Measurements from ENCODE around the gene CMTR1. TPM values are rescaled to one million over a fixed set of nuclear protein-coding genes. Genes with fewer than 3 reads are reported as not detected.

Gene CMTR1
- total RNA-seq, 1 experiment from 2014 or later, result 32.3 TPM

DNA sequence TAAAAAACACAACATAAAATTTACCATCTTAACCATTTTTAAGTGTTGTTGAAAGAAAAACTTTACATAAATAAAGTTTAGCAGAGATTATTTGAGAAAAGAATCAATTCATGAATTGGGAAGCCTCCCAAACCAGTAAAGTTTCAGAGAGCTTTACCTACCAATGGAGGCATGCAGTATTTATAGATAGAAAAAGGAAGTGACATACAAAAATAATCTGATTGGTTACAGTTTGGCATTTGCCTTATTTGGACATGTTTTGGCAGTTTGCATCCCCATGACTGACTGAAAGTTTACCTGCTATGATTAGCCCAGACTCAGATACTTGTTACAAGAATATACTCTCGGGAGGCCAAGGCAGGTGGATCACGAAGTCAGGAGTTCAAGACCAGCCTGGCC, 3.7 kb upstream of the CMTR1 start:
- TF ChIP-seq EZH2 (IDR thresholded peaks at IDR 0.05; ENCODE audit: borderline replicate concordance, low read depth, low read length, poor library complexity, severe bottlenecking), result no peak
- TF ChIP-seq, protein P1, sequence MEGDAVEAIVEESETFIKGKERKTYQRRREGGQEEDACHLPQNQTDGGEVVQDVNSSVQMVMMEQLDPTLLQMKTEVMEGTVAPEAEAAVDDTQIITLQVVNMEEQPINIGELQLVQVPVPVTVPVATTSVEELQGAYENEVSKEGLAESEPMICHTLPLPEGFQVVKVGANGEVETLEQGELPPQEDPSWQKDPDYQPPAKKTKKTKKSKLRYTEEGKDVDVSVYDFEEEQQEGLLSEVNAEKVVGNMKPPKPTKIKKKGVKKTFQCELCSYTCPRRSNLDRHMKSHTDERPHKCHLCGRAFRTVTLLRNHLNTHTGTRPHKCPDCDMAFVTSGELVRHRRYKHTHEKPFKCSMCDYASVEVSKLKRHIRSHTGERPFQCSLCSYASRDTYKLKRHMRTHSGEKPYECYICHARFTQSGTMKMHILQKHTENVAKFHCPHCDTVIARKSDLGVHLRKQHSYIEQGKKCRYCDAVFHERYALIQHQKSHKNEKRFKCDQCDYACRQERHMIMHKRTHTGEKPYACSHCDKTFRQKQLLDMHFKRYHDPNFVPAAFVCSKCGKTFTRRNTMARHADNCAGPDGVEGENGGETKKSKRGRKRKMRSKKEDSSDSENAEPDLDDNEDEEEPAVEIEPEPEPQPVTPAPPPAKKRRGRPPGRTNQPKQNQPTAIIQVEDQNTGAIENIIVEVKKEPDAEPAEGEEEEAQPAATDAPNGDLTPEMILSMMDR (conservative IDR thresholded peaks at IDR 0.05; ENCODE audit: low read depth, low read length), result no peak
- ChIA-PET POLR2A (ENCODE audit: low non-redundant PET) (no interaction called here), CTCF (no interaction called here)
- Histone ChIP-seq H3K27me3 (replicated peaks; ENCODE audit: insufficient read depth, low read depth, low read length, poor library complexity) (no peaks in the 10 kb centered on the region), H3K4me3 (ENCODE audit: low read depth, low read length, poor library complexity, severe bottlenecking) (no peak overlapping the region), H3K9me3 (ENCODE audit: low read depth, low read length, poor library complexity, severe bottlenecking) (no peaks in the 10 kb centered on the region), H3K36me3 (ENCODE audit: insufficient read depth, low read length, poor library complexity, severe bottlenecking) (no peaks in the 10 kb centered on the region), H3K27ac (ENCODE audit: low read depth, low read length, poor library complexity, severe bottlenecking) (no peak overlapping the region), H3K4me1 (ENCODE audit: insufficient read depth, low read length, poor library complexity, severe bottlenecking) (no peaks in the 10 kb centered on the region)
- DNase-seq (ENCODE audit: low spot score), result no peak
- BruUV-seq (replicated peaks), result no TSS peak
- intact Hi-C loops (cut with micrococcal nuclease; ENCODE audit: unreplicated experiment), result no loop called here

DNA sequence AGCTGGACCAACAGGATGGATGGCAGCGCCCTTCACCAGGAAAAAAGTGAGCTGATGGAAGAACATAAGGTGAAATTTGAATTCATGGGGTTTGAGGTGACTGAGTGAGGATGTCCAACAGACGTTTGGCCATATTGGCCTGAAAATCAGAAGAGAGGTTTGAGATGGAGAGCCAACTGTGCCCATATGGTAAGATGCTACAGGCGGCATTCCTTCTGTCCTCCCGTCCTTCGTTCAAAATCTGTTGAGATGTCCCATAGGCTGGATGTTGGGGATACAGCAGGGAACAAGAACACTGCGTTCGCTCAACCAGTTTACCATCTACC, 468 bp upstream of the CMTR1 start:
- Histone ChIP-seq H3K36me3 (ENCODE audit: insufficient read depth, low read length, poor library complexity, severe bottlenecking) (peaks cover 5% of the 10 kb centered on the region), H3K9me3 (ENCODE audit: low read depth, low read length, poor library complexity, severe bottlenecking) (no peaks in the 10 kb centered on the region), H3K4me1 (ENCODE audit: insufficient read depth, low read length, poor library complexity, severe bottlenecking) (no peaks in the 10 kb centered on the region), H3K4me3 (ENCODE audit: low read depth, low read length, poor library complexity, severe bottlenecking) (peak overlapping the region; percentile 76), H3K27me3 (replicated peaks; ENCODE audit: insufficient read depth, low read depth, low read length, poor library complexity) (no peaks in the 10 kb centered on the region), H3K27ac (ENCODE audit: low read depth, low read length, poor library complexity, severe bottlenecking) (peak overlapping the region; percentile 71)
- TF ChIP-seq, protein P1 (conservative IDR thresholded peaks at IDR 0.05; ENCODE audit: low read depth, low read length), result no peak
- no peak for TF ChIP-seq EZH2 (IDR thresholded peaks at IDR 0.05; ENCODE audit: borderline replicate concordance, low read depth, low read length, poor library complexity, severe bottlenecking)
- no peak for DNase-seq (ENCODE audit: low spot score)
- ChIA-PET CTCF (no interaction called here), POLR2A (ENCODE audit: low non-redundant PET) (no interaction called here)
- intact Hi-C loops (cut with micrococcal nuclease; ENCODE audit: unreplicated experiment), result no loop called here
- TSS peak; percentile 98 for BruUV-seq (replicated peaks)

DNA sequence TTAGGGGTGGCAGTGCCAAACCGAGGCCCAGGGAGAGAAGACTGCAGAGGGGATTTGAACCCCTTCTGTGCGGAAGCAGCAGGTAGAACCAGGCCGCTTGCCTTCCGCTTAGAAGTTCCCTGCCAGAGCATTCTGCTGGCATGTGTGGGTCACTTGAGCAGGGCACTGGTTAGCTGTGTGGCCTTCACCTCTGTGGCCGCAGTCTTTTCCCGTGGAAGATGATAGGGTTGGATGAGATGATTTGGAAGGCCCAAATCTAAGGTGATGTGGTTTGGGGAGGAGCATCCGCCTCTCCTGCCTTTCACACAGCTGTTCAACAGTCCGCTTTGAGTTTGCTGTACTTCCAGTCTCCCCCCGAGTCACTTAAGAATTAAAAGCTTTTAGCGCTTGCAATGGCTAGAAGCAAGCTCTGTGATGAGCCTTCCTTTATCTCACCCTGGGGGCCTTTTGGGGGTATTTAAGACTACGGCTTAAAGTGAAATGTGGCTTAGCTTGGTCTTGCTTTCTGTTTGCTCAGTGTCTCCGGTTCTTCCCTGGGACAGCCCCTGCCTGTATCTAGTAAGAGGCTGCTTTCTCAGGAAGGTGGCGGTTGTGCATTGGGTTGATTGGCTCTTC, 743 bp downstream of the CMTR1 start:
- Histone ChIP-seq H3K27me3 (replicated peaks; ENCODE audit: insufficient read depth, low read depth, low read length, poor library complexity) (no peaks in the 10 kb centered on the region), H3K36me3 (ENCODE audit: insufficient read depth, low read length, poor library complexity, severe bottlenecking) (peaks cover 5% of the 10 kb centered on the region), H3K4me3 (ENCODE audit: low read depth, low read length, poor library complexity, severe bottlenecking) (peak overlapping the region; percentile 76), H3K9me3 (ENCODE audit: low read depth, low read length, poor library complexity, severe bottlenecking) (no peaks in the 10 kb centered on the region), H3K27ac (ENCODE audit: low read depth, low read length, poor library complexity, severe bottlenecking) (peak overlapping the region; percentile 71), H3K4me1 (ENCODE audit: insufficient read depth, low read length, poor library complexity, severe bottlenecking) (no peaks in the 10 kb centered on the region)
- intact Hi-C loops (cut with micrococcal nuclease; ENCODE audit: unreplicated experiment), result no loop called here
- BruUV-seq (replicated peaks), result no TSS peak
- POLR2A ChIA-PET (ENCODE audit: low non-redundant PET), result no interaction called here
- no peak for TF ChIP-seq EZH2 (IDR thresholded peaks at IDR 0.05; ENCODE audit: borderline replicate concordance, low read depth, low read length, poor library complexity, severe bottlenecking)
- CTCF ChIA-PET, result no interaction called here
- DNase-seq (ENCODE audit: low spot score), result peak; percentile 13

DNA sequence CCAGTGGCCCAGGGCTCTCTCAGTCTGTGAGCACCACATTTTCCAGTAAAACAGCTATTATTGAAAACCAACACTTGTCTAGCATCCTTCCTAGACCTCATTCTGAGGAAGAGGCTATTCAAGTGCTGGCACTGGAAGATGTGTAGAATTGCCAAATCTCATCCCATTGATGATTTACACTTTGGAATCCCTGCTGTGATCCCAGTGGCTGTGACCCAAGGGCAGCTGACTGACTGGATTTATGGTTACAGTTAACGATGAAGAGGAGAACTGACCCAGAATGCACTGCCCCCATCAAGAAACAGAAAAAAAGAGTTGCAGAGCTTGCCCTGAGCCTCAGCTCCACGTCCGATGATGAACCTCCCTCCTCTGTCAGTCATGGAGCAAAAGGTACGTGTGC, 2.4 kb downstream of the CMTR1 start:
- TF ChIP-seq EZH2 (IDR thresholded peaks at IDR 0.05; ENCODE audit: borderline replicate concordance, low read depth, low read length, poor library complexity, severe bottlenecking), result no peak
- TF ChIP-seq, protein P1 (conservative IDR thresholded peaks at IDR 0.05; ENCODE audit: low read depth, low read length), result no peak
- ChIA-PET CTCF (no interaction called here), POLR2A (ENCODE audit: low non-redundant PET) (no interaction called here)
- Histone ChIP-seq H3K9me3 (ENCODE audit: low read depth, low read length, poor library complexity, severe bottlenecking) (no peaks in the 10 kb centered on the region), H3K27me3 (replicated peaks; ENCODE audit: insufficient read depth, low read depth, low read length, poor library complexity) (no peaks in the 10 kb centered on the region), H3K36me3 (ENCODE audit: insufficient read depth, low read length, poor library complexity, severe bottlenecking) (peaks cover 5% of the 10 kb centered on the region), H3K4me1 (ENCODE audit: insufficient read depth, low read length, poor library complexity, severe bottlenecking) (no peaks in the 10 kb centered on the region), H3K4me3 (ENCODE audit: low read depth, low read length, poor library complexity, severe bottlenecking) (no peak overlapping the region), H3K27ac (ENCODE audit: low read depth, low read length, poor library complexity, severe bottlenecking) (no peak overlapping the region)
- no peak for DNase-seq (ENCODE audit: low spot score)
- BruUV-seq (replicated peaks), result no TSS peak
- intact Hi-C loops (cut with micrococcal nuclease; ENCODE audit: unreplicated experiment), result no loop called here

Data from A673 (cell line).